HepG2 (cell line): Measurements from ENCODE around the gene IL1B. TPM values are rescaled to one million over a fixed set of nuclear protein-coding genes. Genes with fewer than 3 reads are reported as not detected.

Source experiments
- ATAC-seq: fragments of 200-7000 bp; cut with Tn5 transposase; 3 replicates; pipeline ENCODE4 v1.9.1; 2020; ENCODE audit warnings: mild to moderate bottlenecking, moderate library complexity
- BruUV-seq: library from RNA; stranded (reverse); fragments of 400-500 nt; replicated peaks from 2 replicates; lab custom pipeline; 2021; lab: Mats Ljungman, UMichigan
- CTCF ChIA-PET: fragments of 300-600 bp; formaldehyde crosslinking; extraction: SDS; loops from one replicate; lab custom pipeline; 2021; ENCODE audit warnings: low total read pairs, inconsistent platforms, low intra/inter-chr PET ratio; lab: Yijun Ruan, JAX
- POLR2A ChIA-PET: fragments of 350-600 bp; sonication (Branson Sonifier 250); formaldehyde crosslinking; loops from one replicate; lab custom pipeline; 2020; ENCODE audit warnings: antibody characterized with exemption, inconsistent platforms; lab: Yijun Ruan, JAX
- DNase-seq: peaks from one replicate; pipeline ENCODE4 v3.0.0-alpha.2; 2015; ENCODE audit warnings: low spot score
- FAIRE-seq: peaks from 3 replicates; lab custom pipeline; 2011; peaks lifted over from hg19 to GRCh38; lab: Jason Lieb, UNC
- H2AFZ ChIP-seq: one replicate; pipeline ENCODE4 v1.6.1; 2011; ENCODE audit warnings: low read length, inconsistent platforms
- H3K27ac ChIP-seq: fragments of 300-600 bp; 3 replicates; pipeline ENCODE4 v1.8.0; 2011; ENCODE audit warnings: mixed run types, mild to moderate bottlenecking, mixed read lengths, low read length, inconsistent platforms; ENCODE audit not compliant: insufficient read depth; ENCODE audit errors: extremely low read length
- H3K27me3 ChIP-seq, 2 experiments: fragments of 200-600 bp in 1 of 2; 2 replicates in 1 of 2; 3 replicates in 1 of 2; pipeline versions ENCODE4 v1.6.0 to v1.8.0; 2011; ENCODE audit warnings: low read length in 2 of 2, mild to moderate bottlenecking in 2 of 2, moderate library complexity in 2 of 2, inconsistent platforms in 1 of 2; ENCODE audit not compliant: insufficient read depth in 2 of 2, control insufficient read depth in 1 of 2
- H3K36me3 ChIP-seq, 2 experiments: fragments of 200-600 bp in 1 of 2; replicated peaks in 1 of 2; 2 replicates in 1 of 2; 3 replicates in 1 of 2; pipeline versions ENCODE4 v1.5.1 to v1.8.0; 2011; ENCODE audit warnings: low read length in 2 of 2, inconsistent platforms in 1 of 2; ENCODE audit not compliant: insufficient read depth in 2 of 2, control insufficient read depth in 1 of 2
- H3K4me1 ChIP-seq: 2 replicates; pipeline ENCODE4 v1.5.1; 2012; ENCODE audit warnings: low read length, inconsistent platforms; ENCODE audit not compliant: insufficient read depth
- H3K4me2 ChIP-seq: 2 replicates; pipeline ENCODE4 v1.6.0; 2011; ENCODE audit warnings: low read depth, low read length, inconsistent platforms
- H3K4me3 ChIP-seq, 3 experiments: fragments of 200-600 bp in 1 of 3; sonication (generic), shearing (Covaris generic) in 1 of 3; replicated peaks in 1 of 3; 2 replicates each; pipeline ENCODE4 v1.5.1; 2011 to 2016; ENCODE audit warnings: low read length in 3 of 3, inconsistent platforms in 2 of 3, low read depth in 2 of 3, mild to moderate bottlenecking in 2 of 3, control low read depth in 1 of 3, mixed read lengths in 1 of 3; ENCODE audit not compliant: insufficient read depth in 1 of 3
- H3K79me2 ChIP-seq: one replicate; pipeline ENCODE4 v1.6.1; 2011; ENCODE audit warnings: low read length, inconsistent platforms; ENCODE audit not compliant: insufficient read depth
- H3K9ac ChIP-seq: 2 replicates; pipeline ENCODE4 v1.6.0; 2011; ENCODE audit warnings: mild to moderate bottlenecking, low read depth, low read length, inconsistent platforms; ENCODE audit not compliant: insufficient read depth
- H3K9me3 ChIP-seq: 2 replicates; pipeline ENCODE4 v1.5.1; 2012; ENCODE audit warnings: mild to moderate bottlenecking, low read length
- H4K20me1 ChIP-seq: 2 replicates; pipeline ENCODE4 v1.6.0; 2011; ENCODE audit warnings: inconsistent platforms, mild to moderate bottlenecking, low read length, moderate library complexity; ENCODE audit not compliant: insufficient read depth
- AGO2 ChIP-seq: fragments of 200-400 bp; formaldehyde crosslinking; optimal IDR thresholded peaks from 2 replicates; pipeline ENCODE3; 2017; ENCODE audit warnings: mild to moderate bottlenecking, low read depth, low read length, moderate library complexity
- PRDM10 ChIP-seq: sonication (generic); formaldehyde crosslinking; IDR thresholded peaks from 2 replicates; pipeline ENCODE4 v1.4.0; 2020; ENCODE audit warnings: low read depth, missing genetic modification reagents
- TCF12 ChIP-seq, 2 experiments: fragments of 450-650 bp in 1 of 2; sonication (generic) in 1 of 2; formaldehyde crosslinking in 1 of 2; IDR thresholded peaks; 2 replicates each; pipeline versions ENCODE4 v1.6.1 to v1.8.0; 2017 to 2022; ENCODE audit warnings: antibody characterized with exemption in 1 of 2, mild to moderate bottlenecking in 1 of 2, missing genetic modification reagents in 1 of 2, moderate library complexity in 1 of 2
- ZSCAN20 ChIP-seq: sonication (generic); formaldehyde crosslinking; IDR thresholded peaks from 2 replicates; pipeline ENCODE4 v1.4.0; 2020; ENCODE audit warnings: missing genetic modification reagents, mild to moderate bottlenecking, borderline replicate concordance
- WGBS: methylation state at CpG from one replicate; pipeline ENCODE4 v1.1.6; 2017; ENCODE audit warnings: low lambda C conversion rate; 5-methylcytosine and 5-hydroxymethylcytosine counted together
- in situ Hi-C: cut with HindIII; loops from 2 replicates; pipeline ENCODE4 v1.10.0; 2017; ENCODE audit warnings: low pct_unique_long_range_greater_than_20kb; ENCODE audit not compliant: extremely low pct_ligation_motif_present
- intact Hi-C: fragments of 100-400 bp; cut with micrococcal nuclease; formaldehyde crosslinking; loops from one replicate; pipeline ENCODE4 v1.10.0; 2022; ENCODE audit not compliant: unreplicated experiment
- polyA plus RNA-seq, 8 experiments: library from polyadenylated mRNA; depleted of rRNA in 3 of 8; stranded (reverse) in 7 of 8; unstranded in 1 of 8; fragments of >200 nt; fragmentation: Illumina TruSeq in 4 of 8; extraction: Trizol in 4 of 8; gene quantifications; 2 replicates each; pipeline versions ENCODE4 v1.2.1 to v1.2.3, GENCODE V29; 2011 to 2016; ENCODE audit warnings: low read depth in 4 of 8, missing spikeins in 1 of 8, mixed read lengths in 1 of 8; ENCODE audit not compliant: insufficient read depth in 1 of 8
- total RNA-seq, 5 experiments: library from RNA; depleted of rRNA; stranded (reverse); fragments of >200 nt; fragmentation: Illumina TruSeq; extraction: Trizol; gene quantifications; 2 replicates each; pipeline ENCODE4 v1.2.3, GENCODE V29; 2016; ENCODE audit warnings: low read depth in 1 of 5
- TF ChIP-seq, protein P1 (sequence below): sonication (generic); formaldehyde crosslinking; IDR thresholded peaks from 2 replicates; pipeline ENCODE4 v1.5.1; 2020; ENCODE audit warnings: missing genetic modification reagents, mild to moderate bottlenecking, borderline replicate concordance

IL1B gene
- total and polyA plus RNA-seq, 2 of the 13 experiments (the other 11 are each of a cell fraction or from before 2014, with no cell fraction given): 0.18 TPM; not detected in 1

DNA sequence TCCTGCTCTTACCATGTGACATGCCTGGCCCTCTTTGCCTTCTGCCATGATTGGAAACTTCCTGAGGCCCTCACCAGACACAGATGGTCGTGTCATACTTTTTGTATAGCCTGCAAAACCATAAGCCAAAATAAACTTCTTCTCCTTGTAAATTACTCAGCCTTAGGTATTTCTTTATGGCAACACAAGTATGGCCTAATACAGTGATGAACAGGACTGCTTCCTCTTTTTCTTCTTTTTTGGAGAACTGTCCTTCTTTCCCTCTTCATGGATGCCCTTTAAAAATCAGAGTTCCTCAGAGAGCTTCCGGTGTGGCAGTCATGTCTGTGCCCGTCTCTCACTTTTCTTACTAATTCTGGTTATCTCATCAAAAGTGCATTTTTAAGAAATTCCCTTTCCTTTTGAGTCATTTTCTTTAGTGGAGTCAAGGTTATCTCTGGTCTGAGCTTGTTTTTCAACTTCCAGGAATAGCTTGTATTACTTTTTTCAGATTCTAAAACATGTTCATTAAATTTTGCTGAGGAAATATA is 43.1 kb downstream of the IL1B start:
- DNase-seq: no peak
- H3K9ac ChIP-seq: no peak overlapping the region
- WGBS: 94% methylated on average over 3 of the region's 3 CpGs
- H3K27me3 ChIP-seq: no peaks in the 10 kb centered on the region
- no peak overlapping the region for H3K27ac ChIP-seq
- H3K4me3 ChIP-seq: no peak overlapping the region
- TF ChIP-seq ZSCAN20 (CRISPR knock-in tag) (no peak), TCF12 (IDR thresholded peaks at IDR 0.05) (no peak), TCF12 (CRISPR knock-in tag; IDR thresholded peaks at IDR 0.05) (no peak), AGO2 (no peak), PRDM10 (CRISPR knock-in tag) (no peak)
- TF ChIP-seq, protein P1, sequence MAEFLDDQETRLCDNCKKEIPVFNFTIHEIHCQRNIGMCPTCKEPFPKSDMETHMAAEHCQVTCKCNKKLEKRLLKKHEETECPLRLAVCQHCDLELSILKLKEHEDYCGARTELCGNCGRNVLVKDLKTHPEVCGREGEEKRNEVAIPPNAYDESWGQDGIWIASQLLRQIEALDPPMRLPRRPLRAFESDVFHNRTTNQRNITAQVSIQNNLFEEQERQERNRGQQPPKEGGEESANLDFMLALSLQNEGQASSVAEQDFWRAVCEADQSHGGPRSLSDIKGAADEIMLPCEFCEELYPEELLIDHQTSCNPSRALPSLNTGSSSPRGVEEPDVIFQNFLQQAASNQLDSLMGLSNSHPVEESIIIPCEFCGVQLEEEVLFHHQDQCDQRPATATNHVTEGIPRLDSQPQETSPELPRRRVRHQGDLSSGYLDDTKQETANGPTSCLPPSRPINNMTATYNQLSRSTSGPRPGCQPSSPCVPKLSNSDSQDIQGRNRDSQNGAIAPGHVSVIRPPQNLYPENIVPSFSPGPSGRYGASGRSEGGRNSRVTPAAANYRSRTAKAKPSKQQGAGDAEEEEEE (CRISPR knock-in tag): no peak
- TF ChIP-seq, all 625 proteins: peak for 0
- no peak overlapping the region for H3K4me2 ChIP-seq
- POLR2A ChIA-PET: no interaction called here
- in situ Hi-C loops: no loop called here
- peaks cover 38% of the 10 kb centered on the region for H3K4me1 ChIP-seq
- no TSS peak for BruUV-seq
- CTCF ChIA-PET: no interaction called here
- no peaks in the 10 kb centered on the region for H4K20me1 ChIP-seq
- no peak overlapping the region for H2AFZ ChIP-seq
- no peak for ATAC-seq
- no peaks in the 10 kb centered on the region for H3K36me3 ChIP-seq
- no peaks in the 10 kb centered on the region for H3K79me2 ChIP-seq
- intact Hi-C loops: no loop called here
- no peaks in the 10 kb centered on the region for H3K9me3 ChIP-seq
- no peak for FAIRE-seq
